Fibroblast of skin of back (primary cell): ENCODE results near the gene HSP90AB1.
"Not testable (repeated sequence)": the region's sequence is repeated elsewhere in the genome, so short reads cannot be mapped to it uniquely, and the experiment has no call there.

Source experiments
- DNase-seq: peaks from one replicate; pipeline ENCODE4 v3.0.0-alpha.2; 2013

Gene HSP90AB1

GRCh38 chr6:44222486-44223318 is 24.2 kb upstream of the HSP90AB1 start:
- DNase-seq: no peak

- DNase-seq: peak; percentile 64
Measured at GRCh38 chr6:44223319-44224028, 23.4 kb upstream of the HSP90AB1 start, which contains the start of gene SLC29A1. SLC29A1 (plus strand) TSS chr6:44223595; CDS start chr6:44227314, 3,719 bp downstream.

GRCh38 chr6:44224029-44224964 is 22.6 kb upstream of the HSP90AB1 start:
- peak; percentile 35 for DNase-seq

- DNase-seq: no peak
Measured at GRCh38 chr6:44224965-44225305, 22.0 kb upstream of the HSP90AB1 start.

- DNase-seq: no peak
Measured at GRCh38 chr6:44225579-44226325, 21.1 kb upstream of the HSP90AB1 start.

GRCh38 chr6:44226368-44227147 is 20.3 kb upstream of the HSP90AB1 start:
- DNase-seq: no peak

- DNase-seq: no peak
Measured at GRCh38 chr6:44227148-44227793, 19.6 kb upstream of the HSP90AB1 start.

GRCh38 chr6:44228031-44228430 is 18.9 kb upstream of the HSP90AB1 start:
- no peak for DNase-seq

- no peak for DNase-seq
Measured at GRCh38 chr6:44228433-44228832, 18.5 kb upstream of the HSP90AB1 start.

GRCh38 chr6:44228836-44229235 is 18.1 kb upstream of the HSP90AB1 start:
- DNase-seq: no peak

GRCh38 chr6:44229376-44230033 is 17.4 kb upstream of the HSP90AB1 start:
- no peak for DNase-seq

GRCh38 chr6:44230034-44230675 is 16.7 kb upstream of the HSP90AB1 start:
- no peak for DNase-seq

- DNase-seq: not testable (repeated sequence)
Measured at GRCh38 chr6:44231426-44231825, 15.5 kb upstream of the HSP90AB1 start.

- DNase-seq: no peak
Measured at GRCh38 chr6:44232676-44233566, 14.0 kb upstream of the HSP90AB1 start.

- no peak for DNase-seq
Measured at GRCh38 chr6:44233567-44234100, 13.3 kb upstream of the HSP90AB1 start.

- peak; percentile 83 for DNase-seq
Measured at GRCh38 chr6:44234101-44235025, 12.5 kb upstream of the HSP90AB1 start.

GRCh38 chr6:44235269-44235668 is 11.6 kb upstream of the HSP90AB1 start:
- no peak for DNase-seq
